ENCODE measurements around the gene OR56A3.

DNA sequence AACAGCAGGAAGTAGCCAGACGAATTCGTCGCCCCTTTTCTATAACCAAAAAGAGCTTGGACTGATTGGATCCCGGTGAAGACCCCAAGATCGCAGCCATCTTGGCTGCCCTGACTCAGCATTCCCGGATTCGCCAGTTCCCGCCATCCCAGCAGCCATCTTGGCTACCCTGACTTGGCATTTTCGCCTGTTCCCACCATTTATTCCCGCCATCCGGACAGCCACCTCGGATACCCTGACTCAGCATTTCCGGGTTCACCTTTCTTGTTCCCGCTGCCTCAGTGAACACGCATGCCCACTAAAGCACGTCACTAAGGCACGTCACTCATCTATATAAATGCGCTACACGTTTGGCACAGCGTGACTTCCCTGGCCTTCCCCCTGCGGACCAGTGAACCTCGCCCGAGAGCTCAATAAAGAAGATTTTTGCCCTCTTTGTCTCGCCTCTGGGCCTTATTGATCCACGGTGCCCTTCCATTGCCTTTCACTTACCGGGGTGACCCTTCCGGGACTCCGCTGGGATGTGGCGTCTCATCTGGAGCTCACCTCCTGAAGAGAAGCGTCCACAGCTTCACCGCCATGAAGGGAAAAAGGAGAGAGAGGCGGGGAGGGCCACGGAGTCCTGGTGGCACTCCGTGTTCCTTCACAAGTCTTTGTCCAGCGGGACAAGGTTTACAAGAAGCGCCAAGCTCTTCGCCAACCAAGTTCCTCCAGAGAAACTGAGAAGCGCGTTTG is 4.0 kb upstream of the OR56A3 start:
- TF ChIP-seq CTCF (IDR thresholded peaks at IDR 0.05): no peak
- TF ChIP-seq TEAD4 (IDR thresholded peaks at IDR 0.05; ENCODE audit: borderline replicate concordance, insufficient read depth): no peak
- no peak for TF ChIP-seq POLR2AphosphoS5 (IDR thresholded peaks at IDR 0.05; ENCODE audit: low read depth, low read length)
- TF ChIP-seq EP300 (IDR thresholded peaks at IDR 0.05; ENCODE audit: borderline replicate concordance in 1 of 2, low read depth in 1 of 2, low read length in 1 of 2): no peak
- TF ChIP-seq NFIC (IDR thresholded peaks at IDR 0.05; ENCODE audit: borderline replicate concordance): no peak
- no peak for TF ChIP-seq GABPA (IDR thresholded peaks at IDR 0.05; ENCODE audit: low read depth)
- TF ChIP-seq REST (IDR thresholded peaks at IDR 0.05; ENCODE audit: low read depth, low read length): no peak
- TF ChIP-seq TCF12 (IDR thresholded peaks at IDR 0.05): no peak
- no peak for TF ChIP-seq RCOR1 (IDR thresholded peaks at IDR 0.05; ENCODE audit: low read length)

Measured in SK-N-SH (cell line).